HepG2 (cell line): ENCODE results near the gene TTC24. TPM values are rescaled to one million over a fixed set of nuclear protein-coding genes. Genes with fewer than 3 reads are reported as not detected.

Experiments used
- HMGXB4 ChIP-seq, 2 experiments: sonication (generic) in 1 of 2; formaldehyde crosslinking in 1 of 2; IDR thresholded peaks; 2 replicates each; pipeline versions ENCODE4 v1.4.0 to v1.6.1; 2018 to 2020; ENCODE audit warnings: missing genetic modification reagents in 2 of 2, borderline replicate concordance in 1 of 2, low read depth in 1 of 2, mild to moderate bottlenecking in 1 of 2, missing biosample characterization in 1 of 2
- KLF9 ChIP-seq: IDR thresholded peaks from 2 replicates; pipeline ENCODE4 v1.6.1; 2016; ENCODE audit warnings: low read depth
- YY1 ChIP-seq: IDR thresholded peaks from 2 replicates; pipeline ENCODE4 v1.6.1; 2011; ENCODE audit warnings: low read length, low read depth, moderate library complexity, mild to moderate bottlenecking; ENCODE audit not compliant: insufficient read depth, insufficient replicate concordance
- ZNF234 ChIP-seq: sonication (generic); formaldehyde crosslinking; conservative IDR thresholded peaks from 2 replicates; pipeline ENCODE4 v1.5.1; 2020; ENCODE audit warnings: mild to moderate bottlenecking, missing genetic modification reagents
- ZNF275 ChIP-seq: sonication (generic); formaldehyde crosslinking; IDR thresholded peaks from 2 replicates; pipeline ENCODE4 v1.8.0; 2022; ENCODE audit warnings: missing genetic modification reagents, mild to moderate bottlenecking, inconsistent platforms, borderline replicate concordance
- polyA plus RNA-seq, 8 experiments: library from polyadenylated mRNA; depleted of rRNA in 3 of 8; stranded (reverse) in 7 of 8; unstranded in 1 of 8; fragments of >200 nt; fragmentation: Illumina TruSeq in 4 of 8; extraction: Trizol in 4 of 8; gene quantifications; 2 replicates each; pipeline versions ENCODE4 v1.2.1 to v1.2.3, GENCODE V29; 2011 to 2016; ENCODE audit warnings: low read depth in 4 of 8, missing spikeins in 1 of 8, mixed read lengths in 1 of 8; ENCODE audit not compliant: insufficient read depth in 1 of 8
- total RNA-seq, 5 experiments: library from RNA; depleted of rRNA; stranded (reverse); fragments of >200 nt; fragmentation: Illumina TruSeq; extraction: Trizol; gene quantifications; 2 replicates each; pipeline ENCODE4 v1.2.3, GENCODE V29; 2016; ENCODE audit warnings: low read depth in 1 of 5
- TF ChIP-seq, protein P1 (sequence below): sonication (generic); formaldehyde crosslinking; IDR thresholded peaks from 2 replicates; pipeline ENCODE4 v1.5.0; 2020; ENCODE audit warnings: mild to moderate bottlenecking, missing genetic modification reagents, moderate library complexity
- TF ChIP-seq, protein P2 (sequence below): sonication (generic); formaldehyde crosslinking; IDR thresholded peaks from 2 replicates; pipeline ENCODE4 v1.5.1; 2020; ENCODE audit warnings: missing genetic modification reagents, mild to moderate bottlenecking, borderline replicate concordance

The TTC24 gene
- total and polyA plus RNA-seq, 2 of the 13 experiments (the other 11 are each of a cell fraction or from before 2014, with no cell fraction given), result 0.13 to 0.18 TPM

DNA sequence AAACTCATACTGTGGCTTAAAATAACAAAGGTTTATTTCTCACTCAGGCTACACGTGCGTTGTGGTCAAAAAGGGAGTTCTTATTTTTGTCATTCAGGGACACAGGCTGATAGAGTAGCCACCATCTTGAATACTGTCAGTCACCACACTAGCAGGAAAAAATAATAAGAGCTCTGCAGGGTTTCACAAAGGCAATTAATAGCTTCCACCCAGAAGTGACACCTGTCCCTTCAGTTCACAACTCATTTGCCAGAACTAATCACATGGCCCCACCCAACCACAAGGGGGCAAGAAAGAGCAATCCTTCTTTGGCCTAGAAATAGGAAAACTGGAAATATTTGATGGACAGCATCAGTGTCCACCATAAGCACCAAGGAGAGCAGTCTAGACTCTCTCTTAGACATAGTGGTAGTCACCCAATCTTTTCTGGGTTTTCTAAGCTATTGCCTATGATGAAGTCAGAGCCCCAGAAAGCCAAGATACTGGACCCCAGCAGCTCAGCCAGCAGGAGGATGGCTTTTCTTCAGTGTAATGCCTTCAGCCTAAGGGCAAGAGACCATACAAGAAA is 47.9 kb downstream of the TTC24 start (continued):
- TF ChIP-seq, protein P1, sequence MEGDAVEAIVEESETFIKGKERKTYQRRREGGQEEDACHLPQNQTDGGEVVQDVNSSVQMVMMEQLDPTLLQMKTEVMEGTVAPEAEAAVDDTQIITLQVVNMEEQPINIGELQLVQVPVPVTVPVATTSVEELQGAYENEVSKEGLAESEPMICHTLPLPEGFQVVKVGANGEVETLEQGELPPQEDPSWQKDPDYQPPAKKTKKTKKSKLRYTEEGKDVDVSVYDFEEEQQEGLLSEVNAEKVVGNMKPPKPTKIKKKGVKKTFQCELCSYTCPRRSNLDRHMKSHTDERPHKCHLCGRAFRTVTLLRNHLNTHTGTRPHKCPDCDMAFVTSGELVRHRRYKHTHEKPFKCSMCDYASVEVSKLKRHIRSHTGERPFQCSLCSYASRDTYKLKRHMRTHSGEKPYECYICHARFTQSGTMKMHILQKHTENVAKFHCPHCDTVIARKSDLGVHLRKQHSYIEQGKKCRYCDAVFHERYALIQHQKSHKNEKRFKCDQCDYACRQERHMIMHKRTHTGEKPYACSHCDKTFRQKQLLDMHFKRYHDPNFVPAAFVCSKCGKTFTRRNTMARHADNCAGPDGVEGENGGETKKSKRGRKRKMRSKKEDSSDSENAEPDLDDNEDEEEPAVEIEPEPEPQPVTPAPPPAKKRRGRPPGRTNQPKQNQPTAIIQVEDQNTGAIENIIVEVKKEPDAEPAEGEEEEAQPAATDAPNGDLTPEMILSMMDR (CRISPR knock-in tag), result peak; percentile 74
- TF ChIP-seq ZNF275, result no peak
- TF ChIP-seq KLF9 (CRISPR knock-in tag), result no peak
- no peak for TF ChIP-seq YY1
- no peak for TF ChIP-seq ZNF234
- TF ChIP-seq, protein P2, sequence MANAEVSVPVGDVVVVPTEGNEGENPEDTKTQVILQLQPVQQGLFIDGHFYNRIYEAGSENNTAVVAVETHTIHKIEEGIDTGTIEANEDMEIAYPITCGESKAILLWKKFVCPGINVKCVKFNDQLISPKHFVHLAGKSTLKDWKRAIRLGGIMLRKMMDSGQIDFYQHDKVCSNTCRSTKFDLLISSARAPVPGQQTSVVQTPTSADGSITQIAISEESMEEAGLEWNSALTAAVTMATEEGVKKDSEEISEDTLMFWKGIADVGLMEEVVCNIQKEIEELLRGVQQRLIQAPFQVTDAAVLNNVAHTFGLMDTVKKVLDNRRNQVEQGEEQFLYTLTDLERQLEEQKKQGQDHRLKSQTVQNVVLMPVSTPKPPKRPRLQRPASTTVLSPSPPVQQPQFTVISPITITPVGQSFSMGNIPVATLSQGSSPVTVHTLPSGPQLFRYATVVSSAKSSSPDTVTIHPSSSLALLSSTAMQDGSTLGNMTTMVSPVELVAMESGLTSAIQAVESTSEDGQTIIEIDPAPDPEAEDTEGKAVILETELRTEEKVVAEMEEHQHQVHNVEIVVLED (CRISPR knock-in tag), result no peak
- peak in 1 of 2 experiments; percentile 27; a peak in 1 of 4 replicates for TF ChIP-seq HMGXB4 (CRISPR knock-in tag; IDR thresholded peaks at IDR 0.05; ENCODE audit: borderline replicate concordance in 1 of 2, low read depth in 1 of 2)
